HepG2 (cell line): Measurements from ENCODE around the gene SERPINB1. TPM values are rescaled to one million over a fixed set of nuclear protein-coding genes. Genes with fewer than 3 reads are reported as not detected.

Source experiments
- BORCS8-MEF2B ChIP-seq: sonication (generic); formaldehyde crosslinking; IDR thresholded peaks from 2 replicates; pipeline ENCODE4 v1.8.0; 2022; ENCODE audit warnings: mild to moderate bottlenecking, missing genetic modification reagents
- CREB1 ChIP-seq, 2 experiments: fragments of 450-650 bp in 1 of 2; IDR thresholded peaks; 2 replicates each; pipeline ENCODE4 v1.6.1; 2016 to 2017; ENCODE audit warnings: control low read depth in 1 of 2, mild to moderate bottlenecking in 1 of 2, missing compliant biosample characterization in 1 of 2, missing genetic modification characterization in 1 of 2
- DPF2 ChIP-seq: sonication (generic); formaldehyde crosslinking; IDR thresholded peaks from 2 replicates; pipeline ENCODE4 v1.4.0; 2020; ENCODE audit warnings: mild to moderate bottlenecking, low read depth, missing genetic modification reagents, borderline replicate concordance
- EEA1 ChIP-seq: sonication (generic); formaldehyde crosslinking; IDR thresholded peaks from 2 replicates; pipeline ENCODE4 v1.5.1; 2020; ENCODE audit warnings: mild to moderate bottlenecking, missing genetic modification reagents, borderline replicate concordance
- FOXA3 ChIP-seq: IDR thresholded peaks from 2 replicates; pipeline ENCODE4 v1.6.1; 2016; ENCODE audit warnings: missing genetic modification reagents, missing compliant biosample characterization
- GZF1 ChIP-seq: sonication (generic); formaldehyde crosslinking; IDR thresholded peaks from 2 replicates; pipeline ENCODE4 v1.5.1; 2020; ENCODE audit warnings: mild to moderate bottlenecking, missing genetic modification reagents
- HNF4A ChIP-seq: sonication (generic); formaldehyde crosslinking; IDR thresholded peaks from 2 replicates; pipeline ENCODE4 v1.4.0; 2020; ENCODE audit warnings: missing genetic modification reagents
- HNRNPK ChIP-seq: fragments of 200-400 bp; formaldehyde crosslinking; IDR thresholded peaks from 2 replicates; pipeline ENCODE4 v1.6.1; 2018; ENCODE audit warnings: low read length, low read depth, moderate library complexity, mild to moderate bottlenecking; ENCODE audit not compliant: poor library complexity, severe bottlenecking
- IKZF1 ChIP-seq: fragments of 450-650 bp; IDR thresholded peaks from 2 replicates; pipeline ENCODE4 v1.7.1; 2016
- ISL2 ChIP-seq: sonication (generic); formaldehyde crosslinking; IDR thresholded peaks from 2 replicates; pipeline ENCODE4 v1.5.0; 2020; ENCODE audit warnings: missing genetic modification reagents
- MEIS2 ChIP-seq: sonication (generic); formaldehyde crosslinking; IDR thresholded peaks from 2 replicates; pipeline ENCODE4 v1.9.0; 2021; ENCODE audit warnings: mild to moderate bottlenecking, missing genetic modification reagents
- RFX5 ChIP-seq: IDR thresholded peaks from 2 replicates; pipeline ENCODE4 v1.6.1; 2011; ENCODE audit warnings: low read depth, low read length, improper control_type of control experiment
- TBX3 ChIP-seq: fragments of 450-650 bp; IDR thresholded peaks from 2 replicates; pipeline ENCODE4 v1.6.1; 2017; ENCODE audit warnings: antibody characterized with exemption, mild to moderate bottlenecking, inconsistent platforms, borderline replicate concordance
- THRA ChIP-seq: sonication (generic); formaldehyde crosslinking; IDR thresholded peaks from 2 replicates; pipeline ENCODE4 v1.4.0; 2020; ENCODE audit warnings: missing genetic modification reagents, borderline replicate concordance
- ZFX ChIP-seq: sonication (generic); formaldehyde crosslinking; IDR thresholded peaks from 2 replicates; pipeline ENCODE4 v1.4.0; 2020; ENCODE audit warnings: mild to moderate bottlenecking, low read depth, missing genetic modification reagents, moderate library complexity
- ZNF10 ChIP-seq: sonication (generic); formaldehyde crosslinking; IDR thresholded peaks from 2 replicates; pipeline ENCODE4 v1.4.0; 2020; ENCODE audit warnings: mild to moderate bottlenecking, low read depth, missing genetic modification reagents, borderline replicate concordance
- ZNF205 ChIP-seq: IDR thresholded peaks from 2 replicates; pipeline ENCODE4 v1.6.1; 2018; ENCODE audit warnings: missing biosample characterization, missing genetic modification reagents
- ZNF224 ChIP-seq: sonication (generic); formaldehyde crosslinking; IDR thresholded peaks from 2 replicates; pipeline ENCODE4 v1.5.0; 2020; ENCODE audit warnings: mild to moderate bottlenecking, missing genetic modification reagents
- ZNF317 ChIP-seq: sonication (generic); formaldehyde crosslinking; IDR thresholded peaks from 2 replicates; pipeline ENCODE4 v1.5.0; 2020; ENCODE audit warnings: mild to moderate bottlenecking, missing genetic modification reagents
- ZNF501 ChIP-seq: sonication (generic); formaldehyde crosslinking; IDR thresholded peaks from 2 replicates; pipeline ENCODE4 v1.5.1; 2020; ENCODE audit warnings: mild to moderate bottlenecking, moderate library complexity, missing genetic modification reagents
- ZNF746 ChIP-seq: sonication (generic); formaldehyde crosslinking; IDR thresholded peaks from 2 replicates; pipeline ENCODE4 v1.8.0; 2022; ENCODE audit warnings: mild to moderate bottlenecking, missing genetic modification reagents
- polyA plus RNA-seq, 8 experiments: library from polyadenylated mRNA; depleted of rRNA in 3 of 8; stranded (reverse) in 7 of 8; unstranded in 1 of 8; fragments of >200 nt; fragmentation: Illumina TruSeq in 4 of 8; extraction: Trizol in 4 of 8; gene quantifications; 2 replicates each; pipeline versions ENCODE4 v1.2.1 to v1.2.3, GENCODE V29; 2011 to 2016; ENCODE audit warnings: low read depth in 4 of 8, missing spikeins in 1 of 8, mixed read lengths in 1 of 8; ENCODE audit not compliant: insufficient read depth in 1 of 8
- total RNA-seq, 5 experiments: library from RNA; depleted of rRNA; stranded (reverse); fragments of >200 nt; fragmentation: Illumina TruSeq; extraction: Trizol; gene quantifications; 2 replicates each; pipeline ENCODE4 v1.2.3, GENCODE V29; 2016; ENCODE audit warnings: low read depth in 1 of 5
- TF ChIP-seq, protein P1 (sequence below): sonication (generic); formaldehyde crosslinking; IDR thresholded peaks from 2 replicates; pipeline ENCODE4 v1.4.0; 2020; ENCODE audit warnings: missing genetic modification reagents
- TF ChIP-seq, protein P2 (sequence below): sonication (generic); formaldehyde crosslinking; IDR thresholded peaks from 2 replicates; pipeline ENCODE4 v1.5.1; 2020; ENCODE audit warnings: mild to moderate bottlenecking, missing genetic modification reagents, moderate library complexity

SERPINB1 gene
- total and polyA plus RNA-seq, 2 of the 13 experiments (the other 11 are each of a cell fraction or from before 2014, with no cell fraction given) = 41.4 to 60.5 TPM

DNA sequence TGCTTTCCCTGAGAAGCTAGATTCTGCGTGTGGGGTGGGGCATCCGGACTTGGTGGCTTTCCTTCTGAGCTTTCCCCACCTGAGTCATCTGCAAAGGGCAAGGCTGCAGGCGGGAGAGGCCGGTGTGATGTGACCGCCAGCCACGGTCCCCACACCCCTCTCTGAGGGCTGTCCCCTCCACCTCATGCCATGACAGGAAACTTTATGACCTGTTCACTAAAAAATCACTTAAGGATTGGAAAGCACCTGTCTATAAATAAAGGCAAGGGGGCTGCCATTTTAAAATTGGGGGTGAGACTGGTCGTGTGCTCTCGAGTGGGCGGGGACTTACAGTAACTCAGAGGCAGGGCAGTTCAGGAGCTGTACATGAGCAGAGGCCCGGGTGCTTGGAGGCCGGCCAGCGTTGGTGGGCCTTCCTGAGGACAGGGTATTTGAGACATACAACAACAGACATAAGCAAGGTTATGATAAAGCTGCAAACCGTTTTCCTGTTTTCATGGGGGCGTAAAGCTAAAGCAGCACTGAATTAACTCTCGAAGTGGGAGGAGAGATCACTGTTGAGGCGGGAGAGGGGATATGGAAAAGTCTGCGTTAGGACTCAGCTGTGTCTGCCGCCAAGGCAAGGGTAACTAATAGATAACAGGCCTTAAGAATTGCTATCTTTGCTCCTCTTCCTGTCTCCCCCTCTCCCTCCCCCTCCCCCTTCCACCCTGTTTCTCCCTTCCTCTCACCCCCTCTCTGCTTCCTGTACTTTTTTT, 16.1 kb upstream of the SERPINB1 start (continued):
- TF ChIP-seq ZFX (CRISPR knock-in tag) (peak; percentile 52; the same call in 1 of the 2 replicates), GZF1 (CRISPR knock-in tag) (no peak), ZNF746 (CRISPR knock-in tag) (no peak; the same call in 1 of the 2 replicates), FOXA3 (CRISPR knock-in tag) (peak; percentile 30; the same call in 1 of the 2 replicates), MEIS2 (CRISPR knock-in tag) (0 out of 2 replicates have a peak, but pooled peaks have one; percentile 22), THRA (no peak), ZNF224 (CRISPR knock-in tag) (0 out of 2 replicates have a peak, but pooled peaks have one; percentile 41), ZNF10 (CRISPR knock-in tag) (no peak), BORCS8-MEF2B (CRISPR knock-in tag) (no peak), CREB1 (IDR thresholded peaks at IDR 0.05) (no peak), CREB1 (CRISPR knock-in tag; IDR thresholded peaks at IDR 0.05) (0 out of 2 replicates have a peak, but pooled peaks have one; percentile 13), ISL2 (CRISPR knock-in tag) (0 out of 2 replicates have a peak, but pooled peaks have one; percentile 28), IKZF1 (no peak), EEA1 (CRISPR knock-in tag) (no peak), HNRNPK (peak; percentile 74), HNF4A (CRISPR knock-in tag) (no peak; the same call in 1 of the 2 replicates), ZNF205 (CRISPR knock-in tag) (no peak), DPF2 (CRISPR knock-in tag) (no peak), RFX5 (no peak), TBX3 (no peak), ZNF317 (CRISPR knock-in tag) (no peak), ZNF501 (CRISPR knock-in tag) (peak; percentile 6; the same call in 1 of the 2 replicates)
- TF ChIP-seq, protein P1, sequence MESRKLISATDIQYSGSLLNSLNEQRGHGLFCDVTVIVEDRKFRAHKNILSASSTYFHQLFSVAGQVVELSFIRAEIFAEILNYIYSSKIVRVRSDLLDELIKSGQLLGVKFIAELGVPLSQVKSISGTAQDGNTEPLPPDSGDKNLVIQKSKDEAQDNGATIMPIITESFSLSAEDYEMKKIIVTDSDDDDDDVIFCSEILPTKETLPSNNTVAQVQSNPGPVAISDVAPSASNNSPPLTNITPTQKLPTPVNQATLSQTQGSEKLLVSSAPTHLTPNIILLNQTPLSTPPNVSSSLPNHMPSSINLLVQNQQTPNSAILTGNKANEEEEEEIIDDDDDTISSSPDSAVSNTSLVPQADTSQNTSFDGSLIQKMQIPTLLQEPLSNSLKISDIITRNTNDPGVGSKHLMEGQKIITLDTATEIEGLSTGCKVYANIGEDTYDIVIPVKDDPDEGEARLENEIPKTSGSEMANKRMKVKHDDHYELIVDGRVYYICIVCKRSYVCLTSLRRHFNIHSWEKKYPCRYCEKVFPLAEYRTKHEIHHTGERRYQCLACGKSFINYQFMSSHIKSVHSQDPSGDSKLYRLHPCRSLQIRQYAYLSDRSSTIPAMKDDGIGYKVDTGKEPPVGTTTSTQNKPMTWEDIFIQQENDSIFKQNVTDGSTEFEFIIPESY (CRISPR knock-in tag) = peak; percentile 87
- TF ChIP-seq, protein P2, sequence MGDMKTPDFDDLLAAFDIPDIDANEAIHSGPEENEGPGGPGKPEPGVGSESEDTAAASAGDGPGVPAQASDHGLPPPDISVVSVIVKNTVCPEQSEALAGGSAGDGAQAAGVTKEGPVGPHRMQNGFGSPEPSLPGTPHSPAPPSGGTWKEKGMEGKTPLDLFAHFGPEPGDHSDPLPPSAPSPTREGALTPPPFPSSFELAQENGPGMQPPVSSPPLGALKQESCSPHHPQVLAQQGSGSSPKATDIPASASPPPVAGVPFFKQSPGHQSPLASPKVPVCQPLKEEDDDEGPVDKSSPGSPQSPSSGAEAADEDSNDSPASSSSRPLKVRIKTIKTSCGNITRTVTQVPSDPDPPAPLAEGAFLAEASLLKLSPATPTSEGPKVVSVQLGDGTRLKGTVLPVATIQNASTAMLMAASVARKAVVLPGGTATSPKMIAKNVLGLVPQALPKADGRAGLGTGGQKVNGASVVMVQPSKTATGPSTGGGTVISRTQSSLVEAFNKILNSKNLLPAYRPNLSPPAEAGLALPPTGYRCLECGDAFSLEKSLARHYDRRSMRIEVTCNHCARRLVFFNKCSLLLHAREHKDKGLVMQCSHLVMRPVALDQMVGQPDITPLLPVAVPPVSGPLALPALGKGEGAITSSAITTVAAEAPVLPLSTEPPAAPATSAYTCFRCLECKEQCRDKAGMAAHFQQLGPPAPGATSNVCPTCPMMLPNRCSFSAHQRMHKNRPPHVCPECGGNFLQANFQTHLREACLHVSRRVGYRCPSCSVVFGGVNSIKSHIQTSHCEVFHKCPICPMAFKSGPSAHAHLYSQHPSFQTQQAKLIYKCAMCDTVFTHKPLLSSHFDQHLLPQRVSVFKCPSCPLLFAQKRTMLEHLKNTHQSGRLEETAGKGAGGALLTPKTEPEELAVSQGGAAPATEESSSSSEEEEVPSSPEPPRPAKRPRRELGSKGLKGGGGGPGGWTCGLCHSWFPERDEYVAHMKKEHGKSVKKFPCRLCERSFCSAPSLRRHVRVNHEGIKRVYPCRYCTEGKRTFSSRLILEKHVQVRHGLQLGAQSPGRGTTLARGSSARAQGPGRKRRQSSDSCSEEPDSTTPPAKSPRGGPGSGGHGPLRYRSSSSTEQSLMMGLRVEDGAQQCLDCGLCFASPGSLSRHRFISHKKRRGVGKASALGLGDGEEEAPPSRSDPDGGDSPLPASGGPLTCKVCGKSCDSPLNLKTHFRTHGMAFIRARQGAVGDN = peak; percentile 62
